Tibial nerve (tissue), 3 donors: Measurements from ENCODE around the gene ABL2.

Experiments
- POLR2A ChIP-seq, 2 donors: fragments of 450-650 bp; IDR thresholded peaks; one replicate each; pipeline ENCODE4 v1.6.1; 2017; ENCODE audit warnings: antibody characterized with exemption in 2 of 2, mild to moderate bottlenecking in 2 of 2, moderate library complexity in 2 of 2
- TF ChIP-seq, protein P1 (sequence below), 5 experiments: fragments of 200-600 bp in 3 of 5; fragments of 450-650 bp in 2 of 5; sonication (generic) in 3 of 5; IDR thresholded peaks; one replicate each; pipeline ENCODE4 v1.5.1; 2016 to 2019; ENCODE audit warnings: antibody characterized with exemption in 5 of 5, mild to moderate bottlenecking in 3 of 5, moderate library complexity in 2 of 5

DNA sequence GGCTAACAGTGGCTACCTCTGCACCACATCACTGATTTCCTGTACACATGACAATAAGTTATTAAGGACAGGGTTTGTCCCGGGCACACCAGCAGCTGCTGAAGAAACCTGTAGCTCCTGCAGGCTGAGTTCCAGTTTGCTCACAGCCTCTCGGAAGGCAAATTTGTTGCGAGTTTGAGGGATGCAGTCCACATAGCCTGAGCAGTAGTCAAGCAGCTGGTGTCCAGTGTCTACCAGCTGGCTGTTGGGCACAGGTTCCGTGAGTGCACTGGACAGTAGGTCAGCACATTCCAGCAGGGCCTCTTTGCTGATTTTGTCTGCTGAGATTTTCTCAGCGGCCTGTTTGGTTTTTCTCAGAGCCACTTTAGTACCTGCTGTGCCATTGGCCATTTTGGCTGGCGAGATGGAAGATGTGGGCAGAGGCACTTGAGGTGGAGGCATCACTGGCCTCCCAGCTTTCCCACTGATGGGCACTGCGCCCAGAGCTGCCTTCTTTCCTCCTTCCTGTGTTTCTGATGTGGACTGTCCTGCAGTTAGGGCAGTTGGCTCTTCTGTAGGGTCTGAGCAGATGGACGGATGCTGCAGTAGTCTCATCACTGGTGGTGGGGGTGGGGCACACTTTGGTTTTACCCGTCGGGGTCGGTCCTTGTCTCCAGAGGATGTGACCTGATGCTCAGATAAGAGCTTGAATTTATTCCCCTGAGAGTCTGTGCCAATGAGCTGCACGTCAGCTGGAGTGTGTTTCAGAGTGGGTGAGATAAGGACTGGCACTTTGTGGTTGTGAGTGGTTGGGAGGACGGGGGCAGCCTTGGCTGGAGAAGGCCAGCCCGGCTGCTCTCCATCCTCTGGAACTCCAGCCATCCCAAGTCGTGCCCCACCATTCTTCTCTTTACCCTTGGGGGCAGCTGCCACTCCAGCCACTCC is 121.5 kb downstream of the ABL2 start:
- no peak for TF ChIP-seq POLR2A (IDR thresholded peaks at IDR 0.05)
- TF ChIP-seq, protein P1, sequence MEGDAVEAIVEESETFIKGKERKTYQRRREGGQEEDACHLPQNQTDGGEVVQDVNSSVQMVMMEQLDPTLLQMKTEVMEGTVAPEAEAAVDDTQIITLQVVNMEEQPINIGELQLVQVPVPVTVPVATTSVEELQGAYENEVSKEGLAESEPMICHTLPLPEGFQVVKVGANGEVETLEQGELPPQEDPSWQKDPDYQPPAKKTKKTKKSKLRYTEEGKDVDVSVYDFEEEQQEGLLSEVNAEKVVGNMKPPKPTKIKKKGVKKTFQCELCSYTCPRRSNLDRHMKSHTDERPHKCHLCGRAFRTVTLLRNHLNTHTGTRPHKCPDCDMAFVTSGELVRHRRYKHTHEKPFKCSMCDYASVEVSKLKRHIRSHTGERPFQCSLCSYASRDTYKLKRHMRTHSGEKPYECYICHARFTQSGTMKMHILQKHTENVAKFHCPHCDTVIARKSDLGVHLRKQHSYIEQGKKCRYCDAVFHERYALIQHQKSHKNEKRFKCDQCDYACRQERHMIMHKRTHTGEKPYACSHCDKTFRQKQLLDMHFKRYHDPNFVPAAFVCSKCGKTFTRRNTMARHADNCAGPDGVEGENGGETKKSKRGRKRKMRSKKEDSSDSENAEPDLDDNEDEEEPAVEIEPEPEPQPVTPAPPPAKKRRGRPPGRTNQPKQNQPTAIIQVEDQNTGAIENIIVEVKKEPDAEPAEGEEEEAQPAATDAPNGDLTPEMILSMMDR (IDR thresholded peaks at IDR 0.05) = no peak
